ENCODE data around the gene CHD2.

The CHD2 gene

DNA sequence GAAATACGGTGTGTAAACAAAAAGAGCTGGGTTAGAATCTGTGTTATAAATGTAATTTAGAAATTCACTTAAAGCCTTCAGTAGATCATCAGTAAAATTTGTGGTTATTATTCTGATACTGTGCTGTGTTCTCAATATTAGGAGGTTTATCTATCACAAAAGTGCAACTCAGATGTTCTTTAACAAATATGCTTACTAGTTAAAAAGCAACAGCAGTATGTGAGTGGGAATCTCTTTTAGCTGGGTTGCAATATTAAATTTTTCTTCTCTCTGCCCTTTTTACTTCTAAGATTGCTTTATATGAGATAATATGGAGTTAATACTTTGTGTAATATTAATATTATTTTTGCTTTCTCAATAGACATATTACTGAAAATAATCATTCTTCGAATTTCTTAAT is 53.4 kb downstream of the CHD2 start:
- no peak for TF ChIP-seq CTCF (IDR thresholded peaks at IDR 0.05; ENCODE audit: borderline replicate concordance, insufficient read depth, low read depth, low read length)
- H3K4me3 ChIP-seq (ENCODE audit: low read depth, low read length): no peak overlapping the region

- no peak for TF ChIP-seq CTCF (IDR thresholded peaks at IDR 0.05; ENCODE audit: borderline replicate concordance, insufficient read depth, low read depth, low read length)
- no peak overlapping the region for H3K4me3 ChIP-seq (ENCODE audit: low read depth, low read length)
Observed at GRCh38 chr15:92954002-92954401, 53.9 kb downstream of the CHD2 start.

GRCh38 chr15:92954578-92954977 is 54.5 kb downstream of the CHD2 start:
- TF ChIP-seq CTCF (IDR thresholded peaks at IDR 0.05; ENCODE audit: borderline replicate concordance, insufficient read depth, low read depth, low read length): 0 out of 2 replicates have a peak, but pooled peaks have one; percentile 30

DNA sequence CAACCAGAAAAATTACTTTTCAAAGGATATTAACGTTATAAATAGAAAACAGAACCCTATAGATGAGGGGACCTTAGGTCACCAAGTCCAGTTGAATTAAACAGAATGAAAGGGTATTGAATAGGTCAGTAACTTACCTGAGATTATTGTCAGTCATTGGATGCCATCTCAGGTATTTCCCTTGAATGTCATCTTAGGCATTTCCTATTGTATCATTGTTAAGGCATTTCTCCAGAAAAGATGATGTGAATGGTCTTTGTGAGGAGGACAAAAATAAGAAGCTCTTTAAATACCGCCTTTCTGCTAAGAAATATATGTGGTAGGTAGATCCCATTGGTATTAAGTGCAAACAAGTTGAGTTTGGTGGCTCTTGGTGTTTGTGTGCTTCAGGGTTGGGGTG is 55.6 kb downstream of the CHD2 start:
- H3K4me3 ChIP-seq (ENCODE audit: low read depth, low read length): no peak overlapping the region
- TF ChIP-seq CTCF (IDR thresholded peaks at IDR 0.05; ENCODE audit: borderline replicate concordance, insufficient read depth, low read depth, low read length): no peak

More at GRCh38 chr15:92954578-92954977, 54.5 kb downstream of the CHD2 start:
- no peak overlapping the region for H3K4me3 ChIP-seq (ENCODE audit: low read depth, low read length)

DNA sequence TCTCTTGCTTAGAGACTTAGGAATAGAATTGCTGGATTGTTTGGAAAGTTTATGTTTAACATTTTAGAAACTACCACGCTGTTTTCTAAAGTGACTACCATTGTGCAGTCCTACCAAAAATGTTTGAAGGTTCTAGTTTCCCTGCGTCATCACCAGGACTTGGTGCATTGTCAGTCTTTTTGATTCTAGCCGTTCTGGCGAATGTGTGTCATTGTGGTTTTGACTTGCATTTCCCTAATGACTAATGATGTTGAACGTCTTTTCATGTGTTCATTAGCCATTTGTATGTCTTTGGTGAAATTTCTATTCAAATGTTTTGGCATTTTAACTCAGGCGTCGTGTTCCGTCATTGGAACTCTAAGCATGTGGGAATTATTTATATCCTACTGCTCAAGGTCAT is 58.0 kb downstream of the CHD2 start:
- no peak for TF ChIP-seq CTCF (IDR thresholded peaks at IDR 0.05; ENCODE audit: borderline replicate concordance, insufficient read depth, low read depth, low read length)
- H3K4me3 ChIP-seq (ENCODE audit: low read depth, low read length): no peak overlapping the region

DNA sequence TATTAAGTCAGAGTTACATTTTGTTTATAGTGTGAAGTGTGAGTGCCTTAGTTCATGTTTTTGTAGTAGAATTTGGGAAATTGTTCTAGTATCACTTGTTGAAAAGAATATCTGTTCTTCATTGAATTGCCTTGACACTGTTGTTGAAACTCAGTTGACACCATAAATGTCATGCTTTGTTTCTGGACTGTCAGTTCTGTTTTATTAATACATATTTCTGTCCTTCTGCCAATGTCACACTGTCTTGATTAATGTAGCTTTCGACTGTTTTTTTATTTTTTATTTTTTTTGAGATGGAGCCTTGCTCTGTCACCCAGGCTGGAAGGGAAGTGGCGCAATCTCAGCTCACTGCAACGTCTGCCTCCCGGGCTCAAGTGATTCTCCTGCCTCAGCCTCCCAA is 59.1 kb downstream of the CHD2 start:
- H3K4me3 ChIP-seq (ENCODE audit: low read depth, low read length): no peak overlapping the region
- TF ChIP-seq CTCF (IDR thresholded peaks at IDR 0.05; ENCODE audit: borderline replicate concordance, insufficient read depth, low read depth, low read length): no peak

GRCh38 chr15:92960996-92961681 is 61.0 kb downstream of the CHD2 start:
- no peak overlapping the region for H3K4me3 ChIP-seq (ENCODE audit: low read depth, low read length)
- TF ChIP-seq CTCF (IDR thresholded peaks at IDR 0.05; ENCODE audit: borderline replicate concordance, insufficient read depth, low read depth, low read length): no peak
